Spleen (tissue), 11 donors: Measurements from ENCODE around the gene TACR2. TPM values are rescaled to one million over a fixed set of nuclear protein-coding genes. Genes with fewer than 3 reads are reported as not detected.
A peak's percentile ranks its signal among the peaks of the same experiment; 100 is the strongest.

Experiments
- DNase-seq: peaks from one replicate; pipeline ENCODE4 v3.0.0-alpha.2; 2020
- H3K27ac ChIP-seq, 8 donors: fragments of 200-600 bp; sonication (generic) in 7 of 8; 1 replicate in 4 of 8; 2 replicates in 4 of 8; pipeline versions ENCODE4 v1.5.0 to v1.8.0; 2016 to 2021; ENCODE audit warnings: inconsistent platforms in 4 of 8, mild to moderate bottlenecking in 4 of 8, moderate library complexity in 1 of 8
- H3K27me3 ChIP-seq, 7 donors: fragments of 200-600 bp; sonication (generic) in 6 of 7; replicated peaks in 1 of 7; 1 replicate in 4 of 7; 2 replicates in 3 of 7; pipeline versions ENCODE4 v1.5.0 to v1.8.0; 2016 to 2021; ENCODE audit warnings: inconsistent platforms in 3 of 7, mild to moderate bottlenecking in 1 of 7
- H3K36me3 ChIP-seq, 6 donors: fragments of 200-600 bp; sonication (generic) in 5 of 6; 1 replicate in 4 of 6; 2 replicates in 2 of 6; pipeline versions ENCODE4 v1.5.0 to v1.8.0; 2016 to 2021; ENCODE audit warnings: inconsistent platforms in 2 of 6
- H3K4me1 ChIP-seq, 6 donors: fragments of 200-600 bp; sonication (generic) in 5 of 6; 1 replicate in 3 of 6; 2 replicates in 3 of 6; pipeline versions ENCODE4 v1.5.0 to v1.8.0; 2016 to 2021; ENCODE audit warnings: inconsistent platforms in 3 of 6
- H3K4me3 ChIP-seq, 8 donors: fragments of 200-600 bp; sonication (generic) in 7 of 8; 1 replicate in 4 of 8; 2 replicates in 4 of 8; pipeline versions ENCODE4 v1.5.0 to v1.8.0; 2016 to 2021; ENCODE audit warnings: inconsistent platforms in 4 of 8, mild to moderate bottlenecking in 4 of 8, moderate library complexity in 2 of 8
- H3K9me3 ChIP-seq, 8 donors: fragments of 200-600 bp; sonication (generic) in 7 of 8; 1 replicate in 4 of 8; 2 replicates in 4 of 8; pipeline versions ENCODE4 v1.5.0 to v1.8.0; 2016 to 2021; ENCODE audit warnings: inconsistent platforms in 4 of 8
- POLR2A ChIP-seq, 3 donors: fragments of 450-650 bp; IDR thresholded peaks; one replicate each; pipeline ENCODE4 v1.5.1; 2017; ENCODE audit warnings: antibody characterized with exemption in 3 of 3, mild to moderate bottlenecking in 1 of 3
- POLR2AphosphoS5 ChIP-seq, 3 donors: sonication (generic); formaldehyde crosslinking; IDR thresholded peaks; one replicate each; pipeline ENCODE4 v1.5.1; 2017; ENCODE audit warnings: antibody characterized with exemption in 3 of 3
- WGBS, 5 donors: extraction: QIAGEN DNeasy Blood & Tissue Kit in 3 of 5; methylation state at CpG; one replicate each; pipeline versions ENCODE4 v1.1.5 to v1.1.7; 2013 to 2018; 5-methylcytosine and 5-hydroxymethylcytosine counted together
- intact Hi-C: fragments of 100-400 bp; cut with DNase I; formaldehyde crosslinking; loops from one replicate; pipeline ENCODE4 v1.15.0; 2023; ENCODE audit warnings: low total_unique reads
- polyA plus RNA-seq, 3 donors: library from polyadenylated mRNA; stranded (reverse); fragments of 200-250 nt; gene quantifications; one replicate each; pipeline ENCODE4 v1.2.1, GENCODE V29; 2013
- total RNA-seq, 7 donors: library from RNA; depleted of rRNA in 3 of 7; stranded (reverse); fragments of >200 nt in 3 of 7; fragmentation: NEBNext Ultra II Directional in 4 of 7; extraction: Animal tissue kit (Norgen Biotek cat#: 25700) in 4 of 7; gene quantifications; one replicate each; pipeline versions ENCODE4 v1.1.0 to v1.2.1, GENCODE V29; 2016 to 2021
- TF ChIP-seq, protein P1 (sequence below), 11 experiments: fragments of 200-600 bp in 7 of 11; fragments of 450-650 bp in 4 of 11; sonication (generic) in 4 of 11; IDR thresholded peaks in 8 of 11; conservative IDR thresholded peaks in 3 of 11; 1 replicate in 7 of 11; 2 replicates in 4 of 11; pipeline versions ENCODE4 v1.4.0 to v1.8.0; 2016 to 2021; ENCODE audit warnings: antibody characterized with exemption in 11 of 11, inconsistent platforms in 4 of 11, mild to moderate bottlenecking in 1 of 11
- donor health status: healthy with polysubstance abuse.
- donor health status: DM: no; HTN: no; CAD: no; lungs with moderate emphysema.
- donor health status: DM: no; HTN: no; CAD: no.
- donor health status: Bipolar disorder and iron deficiency.
- donor health status: healthy.
- donor health status: DM: no; HTN: no; CAD: no.
- donor health status: DM: yes; HTN: yes; CAD: no.

TACR2 gene
- total and polyA plus RNA-seq, 10 donors: 0.15 to 0.52 (median 0.30) TPM; not detected in 4

- H3K27me3 ChIP-seq: no peaks in the 10 kb centered on the region
- H3K36me3 ChIP-seq: peaks cover 13 to 100% (median 93%) of the 10 kb centered on the region in 6 donors
- peaks cover 0 to 11% (median 0%) of the 10 kb centered on the region in 6 donors for H3K4me1 ChIP-seq
- 94 to 97% (median 95%) methylated on average over 11 of the region's 11 CpGs for WGBS, 5 donors
- no peak for DNase-seq
- no peak overlapping the region for H3K27ac ChIP-seq
- intact Hi-C loops: no loop called here
- no peaks in the 10 kb centered on the region for H3K9me3 ChIP-seq
- TF ChIP-seq POLR2AphosphoS5 (IDR thresholded peaks at IDR 0.05) (no peak), POLR2A (IDR thresholded peaks at IDR 0.05) (no peak)
- TF ChIP-seq, protein P1, sequence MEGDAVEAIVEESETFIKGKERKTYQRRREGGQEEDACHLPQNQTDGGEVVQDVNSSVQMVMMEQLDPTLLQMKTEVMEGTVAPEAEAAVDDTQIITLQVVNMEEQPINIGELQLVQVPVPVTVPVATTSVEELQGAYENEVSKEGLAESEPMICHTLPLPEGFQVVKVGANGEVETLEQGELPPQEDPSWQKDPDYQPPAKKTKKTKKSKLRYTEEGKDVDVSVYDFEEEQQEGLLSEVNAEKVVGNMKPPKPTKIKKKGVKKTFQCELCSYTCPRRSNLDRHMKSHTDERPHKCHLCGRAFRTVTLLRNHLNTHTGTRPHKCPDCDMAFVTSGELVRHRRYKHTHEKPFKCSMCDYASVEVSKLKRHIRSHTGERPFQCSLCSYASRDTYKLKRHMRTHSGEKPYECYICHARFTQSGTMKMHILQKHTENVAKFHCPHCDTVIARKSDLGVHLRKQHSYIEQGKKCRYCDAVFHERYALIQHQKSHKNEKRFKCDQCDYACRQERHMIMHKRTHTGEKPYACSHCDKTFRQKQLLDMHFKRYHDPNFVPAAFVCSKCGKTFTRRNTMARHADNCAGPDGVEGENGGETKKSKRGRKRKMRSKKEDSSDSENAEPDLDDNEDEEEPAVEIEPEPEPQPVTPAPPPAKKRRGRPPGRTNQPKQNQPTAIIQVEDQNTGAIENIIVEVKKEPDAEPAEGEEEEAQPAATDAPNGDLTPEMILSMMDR (IDR thresholded peaks at IDR 0.05 in 8 of 11, conservative IDR thresholded peaks at IDR 0.05 in 3 of 11): no peak
- no peak overlapping the region for H3K4me3 ChIP-seq
Measured at GRCh38 chr10:69385454-69386350, 31.0 kb downstream of the TACR2 start.

DNA sequence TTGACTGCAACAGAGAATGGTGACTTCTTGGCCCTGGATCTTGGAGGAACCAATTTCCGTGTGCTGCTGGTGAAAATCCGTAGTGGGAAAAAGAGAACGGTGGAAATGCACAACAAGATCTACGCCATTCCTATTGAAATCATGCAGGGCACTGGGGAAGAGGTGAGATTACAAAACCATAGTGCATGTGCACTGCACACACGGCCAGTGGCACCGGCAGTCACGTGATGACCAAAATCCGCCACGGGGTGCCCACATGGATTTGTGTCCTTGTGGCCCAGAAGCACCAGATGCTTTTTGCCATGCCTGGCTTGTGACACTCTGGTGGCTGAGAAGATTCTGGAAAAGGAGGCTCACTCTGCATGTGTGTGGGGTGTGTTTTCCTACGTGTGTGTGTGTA lies 32.4 kb downstream of the TACR2 start:
- TF ChIP-seq POLR2A (IDR thresholded peaks at IDR 0.05): no peak
- TF ChIP-seq, protein P1 (IDR thresholded peaks at IDR 0.05 in 8 of 11, conservative IDR thresholded peaks at IDR 0.05 in 3 of 11): no peak
- TF ChIP-seq POLR2AphosphoS5 (IDR thresholded peaks at IDR 0.05): no peak
- H3K27ac ChIP-seq: no peak overlapping the region
- H3K4me3 ChIP-seq: no peak overlapping the region
- no peaks in the 10 kb centered on the region for H3K27me3 ChIP-seq
- no peaks in the 10 kb centered on the region for H3K9me3 ChIP-seq
- DNase-seq: no peak
- no peaks in the 10 kb centered on the region for H3K4me1 ChIP-seq
- WGBS, 5 donors: 94 to 98% (median 94%) methylated on average over 10 of the region's 10 CpGs
- peaks cover 13 to 100% (median 95%) of the 10 kb centered on the region in 6 donors for H3K36me3 ChIP-seq
- intact Hi-C loops: no loop called here

DNA sequence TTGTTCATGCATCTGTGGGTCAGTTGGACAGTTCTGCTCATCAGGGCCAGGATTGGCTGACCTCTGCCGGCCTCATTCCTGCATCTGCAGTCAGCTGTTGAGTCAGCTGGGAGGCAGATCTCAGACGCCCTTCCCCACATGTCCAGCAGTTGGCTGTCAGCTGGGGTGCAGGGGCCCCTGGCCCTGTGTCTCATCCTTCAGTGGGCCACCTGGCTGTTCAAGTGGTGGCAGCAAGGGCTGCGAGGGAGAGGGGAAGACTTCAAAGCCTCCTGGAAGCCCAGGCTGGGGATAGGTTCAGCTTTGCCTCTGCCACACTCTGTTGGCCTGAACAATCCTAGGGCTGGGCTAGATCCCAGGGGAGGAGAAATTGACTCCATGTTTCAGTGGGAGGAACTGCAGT lies 33.2 kb downstream of the TACR2 start:
- no peak for DNase-seq
- H3K36me3 ChIP-seq: peaks cover 13 to 100% (median 92%) of the 10 kb centered on the region in 6 donors
- H3K4me3 ChIP-seq: no peak overlapping the region
- H3K4me1 ChIP-seq: no peaks in the 10 kb centered on the region
- WGBS, 5 donors: 54 to 82% (median 81%) methylated on average over 3 of the region's 3 CpGs
- H3K9me3 ChIP-seq: no peaks in the 10 kb centered on the region
- no peaks in the 10 kb centered on the region for H3K27me3 ChIP-seq
- intact Hi-C loops: no loop called here
- H3K27ac ChIP-seq: no peak overlapping the region
- TF ChIP-seq POLR2A (IDR thresholded peaks at IDR 0.05) (no peak), POLR2AphosphoS5 (IDR thresholded peaks at IDR 0.05) (peak in 1 of 3 donors; percentile 39)
- TF ChIP-seq, protein P1 (IDR thresholded peaks at IDR 0.05 in 8 of 11, conservative IDR thresholded peaks at IDR 0.05 in 3 of 11): no peak

- WGBS, 5 donors: 87 to 95% (median 94%) methylated on average over 24 to 26 of the region's 26 CpGs
- Histone ChIP-seq H3K36me3 (peaks cover 13 to 100% (median 89%) of the 10 kb centered on the region in 6 donors), H3K4me3 (no peak overlapping the region), H3K4me1 (peaks cover 0 to 9% (median 0%) of the 10 kb centered on the region in 6 donors), H3K9me3 (no peaks in the 10 kb centered on the region), H3K27me3 (no peaks in the 10 kb centered on the region), H3K27ac (no peak overlapping the region)
- intact Hi-C loops: no loop called here
- DNase-seq: no peak
- TF ChIP-seq POLR2A (IDR thresholded peaks at IDR 0.05) (no peak), POLR2AphosphoS5 (IDR thresholded peaks at IDR 0.05) (peak in 1 of 3 donors; percentile 41)
- TF ChIP-seq, protein P1 (IDR thresholded peaks at IDR 0.05 in 8 of 11, conservative IDR thresholded peaks at IDR 0.05 in 3 of 11): no peak
Measured at GRCh38 chr10:69382382-69383117, 34.2 kb downstream of the TACR2 start.
